Liver (tissue), 9 donors: ENCODE measurements around the gene CFAP54. TPM values are rescaled to one million over a fixed set of nuclear protein-coding genes. Genes with fewer than 3 reads are reported as not detected.

ENCODE experiments used
- DNase-seq: peaks from one replicate; pipeline ENCODE4 v3.0.0-alpha.2; 2017; ENCODE audit warnings: low spot score
- H3K27ac ChIP-seq, 2 donors: one replicate each; pipeline ENCODE4 v1.7.0; 2013; ENCODE audit warnings: inconsistent platforms in 2 of 2, low read length in 2 of 2, control low read depth in 1 of 2, low read depth in 1 of 2, mild to moderate bottlenecking in 1 of 2
- H3K27me3 ChIP-seq, 4 donors: one replicate each; pipeline versions ENCODE4 v1.6.1 to v1.7.0; 2013; ENCODE audit warnings: low read length in 3 of 4, inconsistent platforms in 1 of 4, mild to moderate bottlenecking in 1 of 4, moderate library complexity in 1 of 4; ENCODE audit not compliant: control insufficient read depth in 4 of 4, insufficient read depth in 4 of 4
- H3K36me3 ChIP-seq, 4 donors: one replicate each; pipeline versions ENCODE4 v1.6.1 to v1.7.0; 2013; ENCODE audit warnings: low read length in 3 of 4, mild to moderate bottlenecking in 3 of 4, low read depth in 1 of 4, moderate library complexity in 1 of 4; ENCODE audit not compliant: control insufficient read depth in 4 of 4, insufficient read depth in 3 of 4
- H3K4me1 ChIP-seq, 4 donors: one replicate each; pipeline versions ENCODE4 v1.6.1 to v1.7.0; 2013; ENCODE audit warnings: low read length in 3 of 4, mild to moderate bottlenecking in 3 of 4, moderate library complexity in 1 of 4; ENCODE audit not compliant: control insufficient read depth in 4 of 4, insufficient read depth in 4 of 4
- H3K4me3 ChIP-seq, 3 donors: one replicate each; pipeline versions ENCODE4 v1.6.1 to v1.7.0; 2013; ENCODE audit warnings: low read length in 3 of 3, control low read depth in 1 of 3, low read depth in 1 of 3, mild to moderate bottlenecking in 1 of 3
- H3K9ac ChIP-seq, 2 donors: one replicate each; pipeline ENCODE4 v1.7.0; 2013; ENCODE audit warnings: low read length in 2 of 2, mild to moderate bottlenecking in 2 of 2, moderate library complexity in 2 of 2, control low read depth in 1 of 2, low read depth in 1 of 2
- H3K9me3 ChIP-seq, 4 donors: one replicate each; pipeline versions ENCODE4 v1.6.1 to v1.7.0; 2013; ENCODE audit warnings: low read length in 3 of 4; ENCODE audit not compliant: control insufficient read depth in 4 of 4
- CTCF ChIP-seq: fragments of 150-350 bp; IDR thresholded peaks from 2 replicates; pipeline ENCODE4 v1.5.1; 2017; ENCODE audit warnings: improper control_type of control experiment, low read depth, low read length; ENCODE audit not compliant: missing input control
- EGR1 ChIP-seq, 2 donors: IDR thresholded peaks; 2 replicates each; pipeline ENCODE4 v1.6.1; 2016 to 2018; ENCODE audit warnings: antibody characterized with exemption in 2 of 2, low read depth in 2 of 2
- FOXA1 ChIP-seq: IDR thresholded peaks from 2 replicates; pipeline ENCODE4 v1.6.1; 2016; ENCODE audit warnings: antibody characterized with exemption
- FOXA2 ChIP-seq: IDR thresholded peaks from 2 replicates; pipeline ENCODE4 v1.6.1; 2016; ENCODE audit warnings: antibody characterized with exemption
- GABPA ChIP-seq, 2 donors: IDR thresholded peaks in 1 of 2; conservative IDR thresholded peaks in 1 of 2; 2 replicates each; pipeline ENCODE4 v1.6.1; 2016; ENCODE audit warnings: antibody characterized with exemption in 2 of 2, mild to moderate bottlenecking in 1 of 2, moderate library complexity in 1 of 2
- HNF4A ChIP-seq, 2 donors: conservative IDR thresholded peaks; 2 replicates each; pipeline ENCODE4 v1.6.1; 2016; ENCODE audit warnings: antibody characterized with exemption in 2 of 2, mild to moderate bottlenecking in 2 of 2
- HNF4G ChIP-seq: IDR thresholded peaks from 2 replicates; pipeline ENCODE4 v1.6.1; 2016; ENCODE audit warnings: antibody characterized with exemption
- JUND ChIP-seq, 2 donors: IDR thresholded peaks; 2 replicates each; pipeline ENCODE4 v1.6.1; 2016; ENCODE audit warnings: antibody characterized with exemption in 2 of 2
- MAX ChIP-seq: IDR thresholded peaks from 2 replicates; pipeline ENCODE4 v1.6.1; 2016; ENCODE audit warnings: antibody characterized with exemption
- NR2F2 ChIP-seq: IDR thresholded peaks from 2 replicates; pipeline ENCODE4 v1.6.1; 2016; ENCODE audit warnings: antibody characterized with exemption
- RAD21 ChIP-seq, 2 donors: IDR thresholded peaks; 2 replicates each; pipeline ENCODE4 v1.6.1; 2016; ENCODE audit warnings: antibody characterized with exemption in 2 of 2, mild to moderate bottlenecking in 2 of 2
- RXRA ChIP-seq, 2 donors: IDR thresholded peaks; 2 replicates each; pipeline ENCODE4 v1.6.1; 2017 to 2018; ENCODE audit warnings: antibody characterized with exemption in 2 of 2, mild to moderate bottlenecking in 1 of 2
- SP1 ChIP-seq: IDR thresholded peaks from 2 replicates; pipeline ENCODE4 v1.6.1; 2018; ENCODE audit warnings: antibody characterized with exemption, mild to moderate bottlenecking
- TAF1 ChIP-seq: conservative IDR thresholded peaks from 2 replicates; pipeline ENCODE4 v1.6.1; 2016; ENCODE audit warnings: antibody characterized with exemption, mild to moderate bottlenecking
- YY1 ChIP-seq: IDR thresholded peaks from 2 replicates; pipeline ENCODE4 v1.6.1; 2016; ENCODE audit warnings: antibody characterized with exemption, mild to moderate bottlenecking
- WGBS: extraction: QIAGEN DNeasy Blood & Tissue Kit; methylation state at CpG from one replicate; pipeline ENCODE4 v1.1.7; 2013; 5-methylcytosine and 5-hydroxymethylcytosine counted together
- polyA plus RNA-seq, 2 donors: library from polyadenylated mRNA; stranded (reverse) in 1 of 2; unstranded in 1 of 2; fragments of 200-250 nt in 1 of 2; fragments of >200 nt in 1 of 2; fragmentation: Nextera tagmentation in 1 of 2; extraction: Ambion mirVana in 1 of 2; gene quantifications; one replicate each; pipeline versions ENCODE4 v1.2.1 to v1.2.3, GENCODE V29; 2013 to 2015
- total RNA-seq, 2 donors: library from RNA; depleted of rRNA; stranded (reverse); fragments of >200 nt; gene quantifications; one replicate each; pipeline ENCODE4 v1.2.3, GENCODE V29; 2014
- TF ChIP-seq, protein P1 (sequence below): IDR thresholded peaks from 2 replicates; pipeline ENCODE4 v1.6.1; 2016; ENCODE audit warnings: antibody characterized with exemption
- TF ChIP-seq, protein P2 (sequence below): IDR thresholded peaks from 2 replicates; pipeline ENCODE4 v1.6.1; 2016; ENCODE audit warnings: antibody characterized with exemption
- donor health status: healthy.
- donor health status: healthy.
- donor health status: healthy.
- donor health status: healthy.
- donor health status: healthy.

The CFAP54 gene
- total and polyA plus RNA-seq, 4 donors = 0.01 to 0.19 (median 0.15) TPM

GRCh38 chr12:96482086-96482485, 7.3 kb upstream of the CFAP54 start:
- no peak overlapping the region for H3K27ac ChIP-seq
- DNase-seq = no peak
- H3K36me3 ChIP-seq = no peaks in the 10 kb centered on the region
- WGBS = 95% methylated on average over 5 of the region's 5 CpGs
- no peaks in the 10 kb centered on the region for H3K27me3 ChIP-seq
- H3K4me3 ChIP-seq = no peak overlapping the region
- no peak overlapping the region for H3K9ac ChIP-seq
- no peaks in the 10 kb centered on the region for H3K4me1 ChIP-seq
- no peaks in the 10 kb centered on the region for H3K9me3 ChIP-seq
- TF ChIP-seq GABPA (IDR thresholded peaks at IDR 0.05 in 1 of 2, conservative IDR thresholded peaks at IDR 0.05 in 1 of 2) (no peak), NR2F2 (no peak)

DNA sequence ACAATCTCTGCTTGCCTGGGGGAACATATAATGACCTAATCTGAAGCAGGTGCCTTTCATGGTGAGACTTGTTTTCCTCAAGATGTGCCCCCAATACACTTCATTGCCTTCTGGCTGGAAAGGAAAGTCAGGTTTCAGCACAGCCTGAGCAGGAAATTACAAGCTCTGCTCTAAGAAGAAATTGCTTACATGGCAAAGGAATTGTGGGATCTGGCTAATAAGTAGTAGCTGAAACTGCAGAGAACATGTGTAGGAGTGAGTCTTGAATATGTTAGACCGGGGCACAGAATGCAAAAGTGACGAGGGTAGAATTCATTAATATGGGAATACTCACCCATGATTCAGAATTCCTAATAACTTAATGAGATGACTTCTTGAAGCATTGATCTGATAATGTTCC, 6.3 kb upstream of the CFAP54 start:
- Histone ChIP-seq H3K4me1 (no peaks in the 10 kb centered on the region), H3K36me3 (no peaks in the 10 kb centered on the region), H3K27ac (no peak overlapping the region), H3K9ac (no peak overlapping the region), H3K4me3 (no peak overlapping the region), H3K9me3 (no peaks in the 10 kb centered on the region), H3K27me3 (no peaks in the 10 kb centered on the region)
- no peak for TF ChIP-seq YY1
- no peak for TF ChIP-seq HNF4G
- no peak for TF ChIP-seq HNF4A (conservative IDR thresholded peaks at IDR 0.05)
- TF ChIP-seq MAX = no peak
- no peak for TF ChIP-seq RAD21 (IDR thresholded peaks at IDR 0.05)
- TF ChIP-seq NR2F2 = no peak
- TF ChIP-seq RXRA (IDR thresholded peaks at IDR 0.05) = no peak
- TF ChIP-seq TAF1 = no peak
- TF ChIP-seq GABPA (IDR thresholded peaks at IDR 0.05 in 1 of 2, conservative IDR thresholded peaks at IDR 0.05 in 1 of 2) = no peak
- TF ChIP-seq SP1 = no peak
- TF ChIP-seq FOXA2 = no peak
- TF ChIP-seq, protein P1, sequence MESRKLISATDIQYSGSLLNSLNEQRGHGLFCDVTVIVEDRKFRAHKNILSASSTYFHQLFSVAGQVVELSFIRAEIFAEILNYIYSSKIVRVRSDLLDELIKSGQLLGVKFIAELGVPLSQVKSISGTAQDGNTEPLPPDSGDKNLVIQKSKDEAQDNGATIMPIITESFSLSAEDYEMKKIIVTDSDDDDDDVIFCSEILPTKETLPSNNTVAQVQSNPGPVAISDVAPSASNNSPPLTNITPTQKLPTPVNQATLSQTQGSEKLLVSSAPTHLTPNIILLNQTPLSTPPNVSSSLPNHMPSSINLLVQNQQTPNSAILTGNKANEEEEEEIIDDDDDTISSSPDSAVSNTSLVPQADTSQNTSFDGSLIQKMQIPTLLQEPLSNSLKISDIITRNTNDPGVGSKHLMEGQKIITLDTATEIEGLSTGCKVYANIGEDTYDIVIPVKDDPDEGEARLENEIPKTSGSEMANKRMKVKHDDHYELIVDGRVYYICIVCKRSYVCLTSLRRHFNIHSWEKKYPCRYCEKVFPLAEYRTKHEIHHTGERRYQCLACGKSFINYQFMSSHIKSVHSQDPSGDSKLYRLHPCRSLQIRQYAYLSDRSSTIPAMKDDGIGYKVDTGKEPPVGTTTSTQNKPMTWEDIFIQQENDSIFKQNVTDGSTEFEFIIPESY = no peak
- TF ChIP-seq JUND (IDR thresholded peaks at IDR 0.05) = no peak
- no peak for TF ChIP-seq EGR1 (IDR thresholded peaks at IDR 0.05; ENCODE audit: low read depth in 2 of 2)
- WGBS = 89% methylated on average over 2 of the region's 2 CpGs
- no peak for DNase-seq

GRCh38 chr12:96486751-96487613, 2.4 kb upstream of the CFAP54 start:
- TF ChIP-seq EGR1 (IDR thresholded peaks at IDR 0.05; ENCODE audit: low read depth in 2 of 2) = no peak
- TF ChIP-seq SP1 = no peak
- no peak for TF ChIP-seq CTCF
- no peak for TF ChIP-seq FOXA1
- TF ChIP-seq, protein P2, sequence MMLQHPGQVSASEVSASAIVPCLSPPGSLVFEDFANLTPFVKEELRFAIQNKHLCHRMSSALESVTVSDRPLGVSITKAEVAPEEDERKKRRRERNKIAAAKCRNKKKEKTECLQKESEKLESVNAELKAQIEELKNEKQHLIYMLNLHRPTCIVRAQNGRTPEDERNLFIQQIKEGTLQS = no peak
- TF ChIP-seq, protein P1 = no peak
- TF ChIP-seq NR2F2 = no peak
- TF ChIP-seq MAX = no peak
- no peak for TF ChIP-seq RXRA (IDR thresholded peaks at IDR 0.05)
- no peak for TF ChIP-seq GABPA (IDR thresholded peaks at IDR 0.05 in 1 of 2, conservative IDR thresholded peaks at IDR 0.05 in 1 of 2)
- TF ChIP-seq FOXA2 = no peak
- no peak for TF ChIP-seq HNF4G
- TF ChIP-seq HNF4A (conservative IDR thresholded peaks at IDR 0.05) = no peak
- 90% methylated on average over 12 of the region's 12 CpGs for WGBS
- H3K36me3 ChIP-seq = no peaks in the 10 kb centered on the region

More at GRCh38 chr12:96486751-96487613, 2.4 kb upstream of the CFAP54 start:
- DNase-seq = no peak
- Histone ChIP-seq H3K4me3 (no peak overlapping the region), H3K27ac (no peak overlapping the region), H3K9ac (no peak overlapping the region), H3K4me1 (peaks cover 0 to 7% (median 4%) of the 10 kb centered on the region in 4 donors), H3K27me3 (no peaks in the 10 kb centered on the region), H3K9me3 (no peaks in the 10 kb centered on the region)
